NT2/D1 (cell line): ENCODE data around the gene GCLM.
A peak's percentile ranks its signal among the peaks of the same experiment; 100 is the strongest.
"Not testable (repeated sequence)": the region's sequence is repeated elsewhere in the genome, so short reads cannot be mapped to it uniquely, and the experiment has no call there.

Source experiments
- DNase-seq: peaks from one replicate; pipeline ENCODE4 v3.0.0-alpha.2; 2011; ENCODE audit warnings: low read depth, low spot score
- H3K27me3 ChIP-seq: 2 replicates; pipeline ENCODE4 v1.6.0; 2011; ENCODE audit warnings: mild to moderate bottlenecking; ENCODE audit not compliant: insufficient read length, insufficient read depth
- H3K36me3 ChIP-seq: 2 replicates; pipeline ENCODE4 v1.6.1; 2011; ENCODE audit warnings: mild to moderate bottlenecking, low read length, mixed read lengths; ENCODE audit not compliant: insufficient read depth, insufficient read length
- H3K4me1 ChIP-seq: 2 replicates; pipeline ENCODE4 v1.5.1; 2011; ENCODE audit not compliant: insufficient read depth, insufficient read length
- H3K4me3 ChIP-seq: 2 replicates; pipeline ENCODE4 v1.5.1; 2011; ENCODE audit warnings: low read depth; ENCODE audit not compliant: insufficient read length
- H3K9ac ChIP-seq: 2 replicates; pipeline ENCODE4 v1.6.0; 2011; ENCODE audit warnings: low read depth; ENCODE audit not compliant: insufficient read length
- H3K9me3 ChIP-seq: 2 replicates; pipeline ENCODE4 v1.5.1; 2011; ENCODE audit warnings: mild to moderate bottlenecking, low read length; ENCODE audit not compliant: insufficient read depth
- SUZ12 ChIP-seq: IDR thresholded peaks from 2 replicates; pipeline ENCODE4 v1.6.1; 2011; ENCODE audit not compliant: insufficient read length, insufficient read depth; ENCODE audit errors: extremely low read depth
- YY1 ChIP-seq: IDR thresholded peaks from 2 replicates; pipeline ENCODE4 v1.6.1; 2011; ENCODE audit not compliant: insufficient read length, insufficient read depth
- ZNF274 ChIP-seq: IDR thresholded peaks from 2 replicates; pipeline ENCODE4 v1.6.1; 2011; ENCODE audit warnings: mild to moderate bottlenecking, low read depth, low read length

GCLM gene, protein sequence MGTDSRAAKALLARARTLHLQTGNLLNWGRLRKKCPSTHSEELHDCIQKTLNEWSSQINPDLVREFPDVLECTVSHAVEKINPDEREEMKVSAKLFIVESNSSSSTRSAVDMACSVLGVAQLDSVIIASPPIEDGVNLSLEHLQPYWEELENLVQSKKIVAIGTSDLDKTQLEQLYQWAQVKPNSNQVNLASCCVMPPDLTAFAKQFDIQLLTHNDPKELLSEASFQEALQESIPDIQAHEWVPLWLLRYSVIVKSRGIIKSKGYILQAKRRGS

DNA sequence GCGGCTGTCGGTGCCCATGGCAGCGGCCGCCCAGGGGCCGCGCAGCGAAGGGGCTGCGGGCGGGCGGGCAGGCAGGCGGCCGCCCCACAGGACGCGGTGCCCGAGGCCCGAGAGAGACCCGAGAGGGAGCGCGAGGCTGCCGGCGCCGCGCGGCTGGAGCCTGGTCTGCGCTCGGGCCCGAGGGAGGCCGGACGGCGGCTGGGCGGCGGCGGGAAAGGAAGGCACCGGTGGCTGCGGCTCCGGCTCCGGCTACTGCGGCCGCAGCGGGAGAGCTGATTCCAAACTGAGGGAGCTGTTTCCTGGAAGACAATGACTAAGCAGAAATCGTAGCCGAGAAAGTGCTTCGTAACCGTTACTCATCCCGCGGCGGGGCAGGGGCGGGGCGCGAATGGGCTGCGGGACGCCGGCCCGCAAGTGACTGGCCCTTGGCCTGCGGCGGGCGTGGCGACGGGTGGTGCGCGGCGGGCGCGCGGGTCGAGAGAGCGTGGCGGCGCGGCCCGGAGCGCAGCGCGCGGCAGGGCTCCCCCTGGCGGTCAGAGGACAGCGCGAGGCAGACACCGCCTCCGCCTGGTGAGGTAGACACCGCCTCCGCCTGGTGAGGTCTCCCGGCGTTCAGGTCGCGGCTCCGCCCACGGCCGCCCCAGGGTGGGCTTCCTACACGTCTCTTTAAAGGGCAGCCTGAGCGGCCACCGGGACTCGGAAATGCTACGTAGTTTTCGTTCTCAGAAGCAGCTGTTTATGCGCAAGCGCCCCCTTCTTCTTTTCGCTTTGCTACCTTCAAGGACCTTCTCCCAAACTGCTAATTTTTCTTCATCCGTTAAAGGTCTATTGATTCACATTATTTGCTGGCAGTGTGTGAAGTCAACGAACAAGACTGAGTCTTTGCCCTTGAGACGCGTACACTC, at the start of gene GCLM:
TSS of gene GCLM (minus strand) at position 285 of the 905 bp plus-strand sequence. CDS start at position 18, 267 bp downstream.
- peak; percentile 89 for DNase-seq
- Histone ChIP-seq H3K4me1 (peaks cover 2% of the 10 kb centered on the region), H3K9me3 (no peaks in the 10 kb centered on the region)

DNA sequence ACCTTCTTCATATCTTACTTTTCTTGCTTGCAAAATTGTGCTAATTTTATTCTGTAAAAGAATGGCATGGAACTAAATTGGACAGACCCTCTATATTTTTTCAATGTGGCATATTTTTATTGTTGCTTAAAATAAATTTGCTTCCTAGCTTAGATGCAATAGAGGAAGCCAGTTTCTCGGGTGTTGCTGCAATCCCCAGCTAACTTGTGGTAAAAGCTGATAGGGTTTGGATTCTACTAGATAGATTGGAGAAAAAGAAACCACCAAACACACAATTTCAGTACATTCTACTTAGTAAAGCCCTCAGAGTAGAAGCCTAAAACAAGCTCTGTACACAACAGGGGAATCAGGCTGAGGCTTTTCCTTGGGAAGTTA, 49.5 kb upstream of the GCLM start:
- H3K9me3 ChIP-seq: 0 out of 2 replicates have a peak, but pooled peaks cover 5% of the 10 kb centered on the region
- no peaks in the 10 kb centered on the region for H3K36me3 ChIP-seq
- no peak overlapping the region for H3K4me3 ChIP-seq
- DNase-seq: no peak
- H3K9ac ChIP-seq: no peak overlapping the region
- H3K4me1 ChIP-seq: peaks cover 4% of the 10 kb centered on the region
- no peaks in the 10 kb centered on the region for H3K27me3 ChIP-seq
- no peak for TF ChIP-seq ZNF274
- no peak for TF ChIP-seq YY1
- TF ChIP-seq SUZ12: no peak

More for the DNA sequence above, at the start of gene GCLM:
- Histone ChIP-seq H3K9ac (peak within 1 kb of the TSS; percentile 92), H3K27me3 (peaks cover 14% of the 10 kb centered on the region), H3K4me3 (peak within 1 kb of the TSS; percentile 94), H3K36me3 (peaks cover 3% of the 10 kb centered on the region)
- TF ChIP-seq YY1 (no peak), ZNF274 (no peak), SUZ12 (no peak)

DNA sequence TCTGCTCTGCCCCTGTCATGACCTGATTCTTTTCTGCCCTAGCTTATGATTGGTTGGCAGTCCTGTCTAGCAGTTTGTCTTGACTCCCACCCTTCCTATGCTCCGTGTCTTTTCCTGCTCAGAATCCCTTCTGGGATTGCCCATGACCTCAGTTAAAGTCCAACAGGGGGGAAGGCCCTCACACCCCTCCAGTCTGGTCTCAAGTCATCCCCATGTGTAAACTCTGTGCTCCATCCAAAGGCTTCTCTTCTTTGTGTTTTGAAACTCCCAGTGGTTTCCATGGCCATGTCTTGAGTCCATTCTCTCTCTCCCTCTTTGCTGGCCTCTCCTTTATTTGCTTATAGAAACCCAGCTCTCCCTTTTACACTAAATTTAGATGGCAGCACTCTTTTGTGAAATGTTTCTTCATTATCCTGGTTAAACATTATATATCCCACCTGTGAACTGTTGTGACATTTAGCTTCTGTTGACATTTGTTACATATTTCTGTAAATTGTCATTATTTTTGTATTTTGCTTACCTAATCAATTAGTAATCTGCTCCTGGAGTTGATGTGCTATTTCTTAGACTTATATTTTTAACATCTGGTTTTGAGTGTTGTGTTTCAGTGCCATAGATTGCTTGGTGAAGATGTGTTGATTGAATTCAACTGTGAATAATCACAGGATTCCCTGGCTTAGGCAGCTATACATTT, 48.9 kb upstream of the GCLM start:
- no peak for DNase-seq
- H3K36me3 ChIP-seq: no peaks in the 10 kb centered on the region
- 0 out of 2 replicates have a peak, but pooled peaks cover 5% of the 10 kb centered on the region for H3K9me3 ChIP-seq
- H3K27me3 ChIP-seq: no peaks in the 10 kb centered on the region
- no peak overlapping the region for H3K4me3 ChIP-seq
- H3K9ac ChIP-seq: no peak overlapping the region
- H3K4me1 ChIP-seq: no peaks in the 10 kb centered on the region
- TF ChIP-seq ZNF274 (no peak), YY1 (no peak), SUZ12 (no peak)

DNA sequence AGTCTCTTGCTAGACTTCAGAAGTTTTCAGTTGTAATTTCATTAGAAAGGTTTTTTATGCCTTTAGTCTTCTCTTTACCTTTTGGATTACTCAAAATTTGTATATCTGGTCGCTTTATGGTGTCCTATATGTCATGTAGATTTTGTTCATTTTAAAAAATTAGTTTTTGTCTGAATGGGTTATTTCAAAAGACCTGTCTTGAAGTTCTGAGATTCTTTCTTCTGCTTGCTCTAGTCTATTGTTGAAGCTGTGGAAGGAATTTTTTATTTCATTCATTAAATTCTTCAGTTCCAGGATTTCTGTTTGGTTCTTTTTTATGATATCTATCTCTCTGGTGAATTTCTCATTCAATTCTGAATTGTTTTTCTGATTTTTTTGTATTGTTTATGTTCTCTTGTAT, 46.5 kb upstream of the GCLM start:
- no peak for DNase-seq
- TF ChIP-seq ZNF274 (no peak), SUZ12 (no peak), YY1 (no peak)
- Histone ChIP-seq H3K27me3 (no peaks in the 10 kb centered on the region), H3K9ac (no peak overlapping the region), H3K4me1 (no peaks in the 10 kb centered on the region), H3K4me3 (no peak overlapping the region), H3K9me3 (peaks cover 17% of the 10 kb centered on the region), H3K36me3 (no peaks in the 10 kb centered on the region)

DNA sequence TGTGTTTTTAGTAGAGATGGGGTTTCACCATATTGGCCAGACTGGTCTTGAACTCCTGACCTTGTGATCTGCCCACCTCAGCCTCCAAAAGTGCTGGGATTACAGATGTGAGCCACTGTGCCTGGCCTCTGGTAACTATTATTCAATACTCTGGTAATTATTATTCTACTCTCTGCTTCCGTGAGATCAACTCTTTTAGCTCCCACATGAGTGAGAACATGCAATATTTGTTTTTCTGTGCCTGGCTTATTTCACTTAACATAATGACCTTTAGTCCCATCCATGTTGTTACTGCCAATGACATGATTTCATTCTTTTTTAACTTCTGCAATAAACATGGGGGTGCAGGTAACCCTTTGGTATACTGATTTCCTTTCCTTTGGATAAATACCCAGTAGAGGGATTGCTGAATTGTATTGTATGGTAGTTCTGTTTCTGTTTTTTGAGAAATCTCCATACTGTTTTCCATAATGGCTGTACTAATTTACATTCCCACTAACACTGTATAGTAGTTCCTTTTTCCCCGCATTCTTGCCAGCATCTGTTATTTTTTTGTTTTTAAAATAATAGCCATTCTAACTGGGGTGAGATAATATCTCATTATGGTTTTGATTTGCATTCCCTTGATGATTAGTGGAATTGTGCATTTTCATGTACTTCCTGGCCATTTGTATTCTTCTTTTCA, 37.9 kb upstream of the GCLM start:
- not testable (repeated sequence) for H3K9ac ChIP-seq, H3K27me3 ChIP-seq, H3K4me1 ChIP-seq, DNase-seq, H3K4me3 ChIP-seq, H3K36me3 ChIP-seq
- peaks cover 31% of the 10 kb centered on the region for H3K9me3 ChIP-seq

DNA sequence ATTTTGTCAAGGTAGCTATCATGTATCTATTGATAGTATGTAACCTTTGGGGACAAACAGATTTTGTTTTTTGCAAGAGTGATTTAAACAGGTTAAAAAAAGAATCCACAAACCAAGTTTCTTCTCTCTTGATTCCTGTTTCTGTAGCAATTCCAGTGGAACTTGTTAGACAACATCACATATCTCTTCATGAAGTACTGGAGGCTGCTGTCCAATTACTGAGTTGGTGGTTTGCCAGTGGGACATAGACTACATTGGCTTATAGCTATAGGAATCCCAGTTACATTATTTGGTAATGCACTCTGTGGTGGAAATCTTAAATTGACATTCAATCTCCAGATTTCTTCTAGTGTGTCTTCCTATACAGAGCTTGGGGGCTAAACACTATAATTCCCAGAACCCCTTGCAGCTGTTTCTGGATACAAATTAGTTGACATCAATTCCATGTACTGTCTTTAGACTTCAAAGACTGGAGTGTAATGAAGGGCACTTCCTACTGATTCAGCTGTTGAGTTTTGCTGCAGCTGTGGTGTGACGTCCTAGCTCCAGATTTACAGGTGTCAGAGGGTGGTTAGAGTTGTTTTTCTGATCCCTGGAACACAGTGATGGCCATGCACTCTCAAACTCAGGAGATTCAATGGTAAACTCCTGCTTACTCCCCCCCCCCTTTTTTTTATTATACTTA, 29.4 kb upstream of the GCLM start:
- Histone ChIP-seq H3K4me1 (no peaks in the 10 kb centered on the region), H3K36me3 (no peaks in the 10 kb centered on the region), H3K27me3 (no peaks in the 10 kb centered on the region), H3K4me3 (no peak overlapping the region), H3K9me3 (no peaks in the 10 kb centered on the region), H3K9ac (no peak overlapping the region)
- TF ChIP-seq ZNF274 (no peak), SUZ12 (no peak), YY1 (no peak)
- DNase-seq: no peak
